VCaP (cell line): ENCODE data around the gene MGA.

Source experiments
- H3K27ac ChIP-seq: fragments of 450-650 bp; 2 replicates; pipeline ENCODE4 v1.5.1; 2017
- TF ChIP-seq, protein P1 (sequence below): fragments of 450-650 bp; conservative IDR thresholded peaks from 2 replicates; pipeline ENCODE4 v1.5.1; 2017; ENCODE audit warnings: mild to moderate bottlenecking, moderate library complexity

MGA gene

DNA sequence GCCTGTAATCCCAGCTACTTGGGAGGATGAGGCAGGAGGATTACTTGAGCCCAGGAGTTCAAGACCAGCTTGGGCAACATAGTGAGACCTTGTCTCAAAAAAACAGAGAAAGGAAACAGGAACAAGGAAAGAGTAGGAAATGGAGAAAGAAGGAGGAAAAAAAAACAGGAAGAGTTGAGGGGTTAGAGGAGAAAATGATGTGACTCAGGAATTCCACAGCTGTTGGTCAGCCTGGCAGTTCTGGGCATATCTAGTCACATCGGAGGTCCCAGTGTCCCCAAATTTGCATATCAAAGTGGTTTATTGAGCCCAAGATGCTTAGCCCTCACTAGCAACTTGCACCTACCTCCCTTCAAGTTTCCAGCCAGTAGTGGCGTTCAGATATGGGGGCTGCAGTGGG is 148.9 kb downstream of the MGA start:
- TF ChIP-seq, protein P1, sequence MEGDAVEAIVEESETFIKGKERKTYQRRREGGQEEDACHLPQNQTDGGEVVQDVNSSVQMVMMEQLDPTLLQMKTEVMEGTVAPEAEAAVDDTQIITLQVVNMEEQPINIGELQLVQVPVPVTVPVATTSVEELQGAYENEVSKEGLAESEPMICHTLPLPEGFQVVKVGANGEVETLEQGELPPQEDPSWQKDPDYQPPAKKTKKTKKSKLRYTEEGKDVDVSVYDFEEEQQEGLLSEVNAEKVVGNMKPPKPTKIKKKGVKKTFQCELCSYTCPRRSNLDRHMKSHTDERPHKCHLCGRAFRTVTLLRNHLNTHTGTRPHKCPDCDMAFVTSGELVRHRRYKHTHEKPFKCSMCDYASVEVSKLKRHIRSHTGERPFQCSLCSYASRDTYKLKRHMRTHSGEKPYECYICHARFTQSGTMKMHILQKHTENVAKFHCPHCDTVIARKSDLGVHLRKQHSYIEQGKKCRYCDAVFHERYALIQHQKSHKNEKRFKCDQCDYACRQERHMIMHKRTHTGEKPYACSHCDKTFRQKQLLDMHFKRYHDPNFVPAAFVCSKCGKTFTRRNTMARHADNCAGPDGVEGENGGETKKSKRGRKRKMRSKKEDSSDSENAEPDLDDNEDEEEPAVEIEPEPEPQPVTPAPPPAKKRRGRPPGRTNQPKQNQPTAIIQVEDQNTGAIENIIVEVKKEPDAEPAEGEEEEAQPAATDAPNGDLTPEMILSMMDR, result no peak
- no peak overlapping the region for H3K27ac ChIP-seq

DNA sequence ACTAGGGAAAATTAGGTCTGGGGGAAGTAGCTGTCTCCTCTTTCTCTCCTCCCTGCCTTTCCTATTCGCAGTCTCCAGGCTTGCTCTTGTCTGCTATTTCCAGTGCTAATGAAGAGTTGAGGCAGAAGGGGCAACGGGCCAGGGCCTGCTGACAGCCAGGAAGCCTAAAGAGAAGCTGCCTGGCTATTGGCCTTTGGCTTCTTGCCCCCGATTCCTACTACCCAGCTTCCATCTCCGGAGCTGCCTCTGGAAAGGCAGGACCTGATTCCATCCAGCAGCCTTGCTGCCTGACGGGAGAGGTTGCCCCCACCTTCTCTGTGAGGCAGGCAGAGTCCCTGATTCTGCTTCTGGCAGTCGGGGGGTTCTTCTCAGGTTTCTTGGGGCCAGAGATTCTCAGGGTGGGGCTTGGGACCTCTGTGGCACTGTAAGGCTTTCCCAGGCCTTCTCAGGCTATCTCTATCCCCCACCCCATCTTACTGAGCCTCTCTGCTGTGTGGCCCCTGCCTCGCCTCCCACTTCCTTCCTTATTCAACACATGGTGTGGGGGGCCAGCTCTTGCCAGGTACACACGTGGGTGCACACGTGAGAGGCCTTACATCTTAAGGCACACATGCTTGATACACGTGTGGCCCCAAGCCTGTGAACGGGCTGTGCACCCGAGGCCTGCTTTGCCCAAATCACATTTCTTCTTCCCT is 149.5 kb downstream of the MGA start:
- TF ChIP-seq, protein P1, result no peak
- no peak overlapping the region for H3K27ac ChIP-seq

DNA sequence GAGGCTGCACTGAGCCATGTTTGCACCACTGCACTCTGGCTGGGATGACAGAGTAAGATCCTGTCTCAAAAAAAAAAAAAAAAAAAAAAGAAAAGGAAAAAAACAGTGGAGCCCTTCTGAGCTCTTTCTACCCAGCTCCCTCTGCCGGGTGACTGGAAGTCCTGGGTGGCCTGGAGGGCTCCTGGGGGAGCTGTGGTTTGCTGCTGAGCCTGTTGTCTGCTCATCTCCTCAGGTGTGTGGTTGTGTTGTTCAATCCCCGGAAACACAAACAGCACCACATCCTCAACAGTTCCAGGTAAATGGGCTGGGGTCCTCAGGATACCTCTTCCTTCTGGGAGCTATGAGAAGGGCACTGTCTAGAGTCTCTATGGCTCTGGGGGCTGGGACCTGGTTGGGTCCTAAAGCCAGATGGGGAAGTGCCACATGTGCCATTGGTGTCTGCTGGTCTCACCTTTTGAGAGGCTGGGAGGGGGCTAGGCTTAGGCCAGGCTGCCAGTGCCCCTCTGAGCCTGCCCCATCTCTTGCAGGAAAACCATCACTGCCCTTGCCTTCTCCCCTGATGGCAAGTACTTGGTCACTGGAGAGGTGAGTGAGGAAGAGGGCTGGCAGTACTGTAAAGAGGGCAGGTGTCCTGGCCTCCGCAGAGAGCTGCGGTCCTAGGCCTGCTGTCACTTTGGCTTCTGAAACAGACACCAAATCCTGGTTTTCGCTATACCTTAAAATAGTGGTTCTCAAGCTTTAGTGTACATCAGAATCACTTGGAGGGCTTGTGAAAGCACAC is 150.6 kb downstream of the MGA start:
- TF ChIP-seq, protein P1, result no peak
- H3K27ac ChIP-seq, result no peak overlapping the region; the same call in 1 of the 2 replicates

DNA sequence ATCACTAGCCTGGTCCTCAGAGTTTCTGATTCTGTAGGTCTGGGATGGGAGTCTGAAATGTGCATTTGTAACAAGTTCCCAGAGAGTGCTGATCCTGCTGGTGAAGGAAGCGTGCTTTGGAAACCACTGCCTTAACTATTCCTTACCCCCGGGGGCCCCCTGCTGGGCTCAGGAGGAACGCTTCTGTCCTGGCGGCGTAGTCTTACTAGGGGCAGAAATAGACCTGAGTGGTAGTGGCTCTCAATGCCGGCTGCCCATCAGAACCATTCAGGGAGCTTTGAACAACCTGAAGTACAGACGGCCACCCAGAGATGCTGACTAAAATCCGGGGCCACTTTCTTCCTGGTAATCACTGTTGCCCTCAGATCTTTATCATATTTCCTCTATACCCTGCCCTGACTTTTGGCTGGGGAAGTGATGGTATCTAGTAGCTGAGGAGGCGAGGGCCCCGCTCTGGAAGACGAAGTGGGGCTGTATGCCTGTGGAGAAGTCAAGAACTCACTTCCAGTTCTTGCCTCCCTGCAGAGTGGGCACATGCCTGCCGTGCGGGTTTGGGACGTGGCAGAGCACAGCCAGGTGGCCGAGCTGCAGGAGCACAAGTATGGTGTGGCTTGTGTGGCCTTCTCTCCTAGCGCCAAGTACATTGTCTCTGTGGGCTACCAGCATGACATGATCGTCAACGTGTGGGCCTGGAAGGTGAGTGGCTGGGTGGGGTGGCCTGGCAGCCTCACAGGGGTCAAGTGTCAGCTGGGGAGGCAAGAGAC is 151.4 kb downstream of the MGA start:
- TF ChIP-seq, protein P1, result peak; percentile 89
- H3K27ac ChIP-seq, result no peak overlapping the region; the same call in 1 of the 2 replicates

DNA sequence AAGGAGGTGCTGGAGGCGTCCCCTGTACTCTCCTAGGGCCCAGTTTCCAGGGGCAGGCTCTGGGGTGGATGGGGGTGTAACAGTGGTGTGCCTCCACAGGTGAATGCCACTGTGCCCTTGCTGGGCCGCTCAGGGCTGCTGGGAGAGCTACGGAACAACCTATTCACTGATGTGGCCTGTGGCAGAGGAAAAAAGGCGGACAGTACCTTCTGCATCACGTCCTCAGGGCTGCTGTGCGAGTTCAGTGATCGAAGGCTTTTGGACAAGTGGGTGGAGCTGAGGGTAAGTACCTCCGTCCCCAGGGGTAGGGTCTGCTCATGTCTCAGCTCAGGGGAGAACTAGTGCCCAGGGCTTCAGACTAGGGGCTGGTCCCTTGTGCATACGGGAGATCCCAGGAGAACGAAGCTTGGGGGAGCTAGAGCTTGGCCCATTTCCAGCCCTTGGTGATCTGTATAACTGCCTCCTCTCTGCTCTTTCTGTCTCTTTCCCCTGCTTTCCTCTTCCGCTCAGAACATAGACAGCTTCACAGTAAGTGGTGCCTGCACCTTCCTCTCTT is 152.7 kb downstream of the MGA start:
- TF ChIP-seq, protein P1, result no peak
- no peak overlapping the region for H3K27ac ChIP-seq

DNA sequence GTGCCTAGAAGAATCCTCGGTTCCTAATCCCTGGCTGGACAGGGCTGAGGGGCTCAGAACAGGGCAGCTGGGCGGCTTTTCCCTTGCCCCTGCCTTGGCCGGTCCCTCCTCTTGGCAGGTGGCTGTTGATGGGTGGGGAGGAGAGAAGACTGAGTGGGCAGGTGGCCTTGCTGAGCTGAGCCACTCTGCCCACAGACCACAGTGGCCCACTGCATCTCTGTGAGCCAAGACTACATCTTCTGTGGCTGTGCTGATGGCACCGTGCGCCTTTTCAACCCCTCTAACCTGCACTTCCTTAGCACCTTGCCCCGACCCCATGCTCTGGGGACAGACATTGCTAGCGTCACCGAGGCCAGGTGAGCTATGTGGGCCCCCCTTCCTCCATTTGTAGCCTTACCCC is 153.2 kb downstream of the MGA start:
- TF ChIP-seq, protein P1, result no peak

DNA sequence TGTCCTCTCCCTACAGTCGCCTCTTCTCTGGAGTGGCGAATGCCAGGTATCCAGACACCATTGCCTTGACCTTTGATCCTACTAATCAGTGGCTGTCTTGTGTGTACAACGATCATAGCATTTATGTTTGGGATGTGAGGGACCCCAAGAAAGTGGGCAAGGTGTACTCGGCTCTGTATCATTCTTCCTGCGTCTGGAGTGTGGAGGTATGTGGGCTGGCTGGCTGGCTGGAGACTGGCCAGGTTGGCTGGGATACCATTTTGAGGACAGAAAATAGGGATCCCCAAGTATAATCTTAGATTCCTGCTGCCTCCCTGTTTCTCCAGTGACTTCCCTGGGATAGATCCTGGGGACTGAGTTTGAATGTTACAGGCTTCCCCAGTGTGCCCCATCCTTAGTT is 154.3 kb downstream of the MGA start:
- no peak overlapping the region for H3K27ac ChIP-seq
- TF ChIP-seq, protein P1, result no peak

More for the DNA sequence above, 153.2 kb downstream of the MGA start:
- no peak overlapping the region for H3K27ac ChIP-seq
